HG03354 (cell line): Measurements from ENCODE around the gene NAT8L.

Source experiments
- ATAC-seq: cut with Tn5 transposase; IDR thresholded peaks from one replicate; pipeline ENCODE4 v1.9.1; 2021; ENCODE audit warnings: mild to moderate bottlenecking; ENCODE audit not compliant: unreplicated experiment, poor library complexity, severe bottlenecking

NAT8L gene

GRCh38 chr4:2062168-2062807, 3.2 kb downstream of the NAT8L start:
- no peak for ATAC-seq

- no peak for ATAC-seq
Measured at GRCh38 chr4:2062808-2063524, 3.8 kb downstream of the NAT8L start.

- ATAC-seq, result no peak
Measured at GRCh38 chr4:2063557-2064275, 4.6 kb downstream of the NAT8L start.

GRCh38 chr4:2064276-2064991, 5.3 kb downstream of the NAT8L start:
- ATAC-seq, result no peak

GRCh38 chr4:2065106-2065930, 6.2 kb downstream of the NAT8L start:
- ATAC-seq, result no peak

GRCh38 chr4:2066011-2066551, 7.0 kb downstream of the NAT8L start:
- no peak for ATAC-seq

GRCh38 chr4:2066571-2067445, 7.7 kb downstream of the NAT8L start:
- no peak for ATAC-seq

- ATAC-seq, result no peak
Measured at GRCh38 chr4:2067446-2068197, 8.5 kb downstream of the NAT8L start.

GRCh38 chr4:2068198-2068470, 9.0 kb downstream of the NAT8L start:
- ATAC-seq, result no peak

GRCh38 chr4:2068566-2068965, 9.4 kb downstream of the NAT8L start:
- ATAC-seq, result no peak

GRCh38 chr4:2069161-2069971, 10.2 kb downstream of the NAT8L start:
- no peak for ATAC-seq

GRCh38 chr4:2069986-2070385, 10.9 kb downstream of the NAT8L start:
- no peak for ATAC-seq

- ATAC-seq, result no peak
Measured at GRCh38 chr4:2070421-2071251, 11.5 kb downstream of the NAT8L start.

- ATAC-seq, result no peak
Measured at GRCh38 chr4:2071252-2071911, 12.3 kb downstream of the NAT8L start.

- ATAC-seq, result no peak
Measured at GRCh38 chr4:2071912-2072867, 13.1 kb downstream of the NAT8L start.
